ENCODE measurements around the gene KRT86. TPM values are rescaled to one million over a fixed set of nuclear protein-coding genes. Genes with fewer than 3 reads are reported as not detected.

Gene KRT86
- total and polyA plus RNA-seq, 2 of the 8 experiments (the other 6 are each of a cell fraction or from before 2014, with no cell fraction given): 0.12 TPM; not detected in 1

GRCh38 chr12:52341066-52341580 lies 66.7 kb downstream of the KRT86 start:
- Histone ChIP-seq H2BK20ac (ENCODE audit: low read length) (no peak overlapping the region), H3K23ac (ENCODE audit: insufficient read length) (no peak overlapping the region), H4K8ac (ENCODE audit: extremely low read depth, insufficient read depth, low read length) (peak overlapping the region; percentile 43; the same call in 1 of the 2 replicates), H3K23me2 (ENCODE audit: low read depth, low read length) (no peaks in the 10 kb centered on the region), H3K4me1 (replicated peaks in 1 of 4; ENCODE audit: control insufficient read depth in 3 of 4, insufficient read depth in 4 of 4, low read length in 3 of 4) (no peaks in the 10 kb centered on the region), H3K79me2 (ENCODE audit: control insufficient read depth in 1 of 2, insufficient read depth in 2 of 2, low read length in 2 of 2) (no peaks in the 10 kb centered on the region), H4K5ac (ENCODE audit: insufficient read length, low read depth, low read length) (no peak overlapping the region), H3K56ac (replicated peaks; ENCODE audit: insufficient read length, low read depth, low read length) (no peak overlapping the region), H2BK5ac (ENCODE audit: low read depth, low read length) (no peak overlapping the region), H3K4me3 (ENCODE audit: extremely low read depth in 1 of 4, insufficient read depth in 2 of 4, low read depth in 3 of 4, low read length in 4 of 4) (no peak overlapping the region), H3K36me3 (ENCODE audit: control insufficient read depth in 2 of 4, insufficient read depth in 4 of 4, low read length in 3 of 4) (no peaks in the 10 kb centered on the region), H2AK5ac (ENCODE audit: low read depth, low read length) (no peak overlapping the region), H3K18ac (ENCODE audit: extremely low read depth, low read length) (no peak overlapping the region; the same call in 1 of the 2 replicates), H3K4ac (replicated peaks; ENCODE audit: insufficient read length, low read depth, low read length) (no peak overlapping the region), H3K27me3 (replicated peaks in 1 of 4; ENCODE audit: control insufficient read depth in 3 of 4, extremely low read depth in 1 of 4, insufficient read depth in 3 of 4, low read length in 3 of 4) (no peaks in the 10 kb centered on the region), H3K4me2 (ENCODE audit: insufficient read depth in 1 of 2, low read depth in 2 of 2, low read length in 2 of 2) (no peak overlapping the region), H2AFZ (ENCODE audit: low read length) (no peak overlapping the region), H4K91ac (replicated peaks; ENCODE audit: insufficient read length, low read length) (no peak overlapping the region), H4K20me1 (replicated peaks in 1 of 2; ENCODE audit: control insufficient read depth in 1 of 2, insufficient read depth in 2 of 2, low read length in 2 of 2) (no peaks in the 10 kb centered on the region), H2BK12ac (ENCODE audit: low read depth, low read length) (no peak overlapping the region), H3K9me3 (ENCODE audit: insufficient read depth in 2 of 2, low read depth in 1 of 2, low read length in 1 of 2) (no peaks in the 10 kb centered on the region), H3K14ac (ENCODE audit: insufficient read length) (no peak overlapping the region), H2BK120ac (replicated peaks; ENCODE audit: low read depth, low read length) (no peak overlapping the region), H3K27ac (ENCODE audit: low read depth, low read length) (no peak overlapping the region; the same call in 1 of the 2 replicates), H3K79me1 (ENCODE audit: low read depth, low read length) (no peaks in the 10 kb centered on the region), H2BK15ac (ENCODE audit: low read length) (no peak overlapping the region), H3K9ac (replicated peaks in 1 of 4; ENCODE audit: extremely low read depth in 1 of 4, low read depth in 3 of 4, low read length in 3 of 4) (no peak overlapping the region)
- 91% methylated on average over 14 of the region's 14 CpGs; no CpG with 5 or more reads in 1 of the 2 experiments for WGBS, 2 experiments (ENCODE audit: extremely low coverage in 1 of 2, insufficient coverage in 1 of 2, insufficient read length in 1 of 2, insufficient replicate concordance in 2 of 2, low coverage in 1 of 2, low lambda C conversion rate in 2 of 2, missing lambda C conversion rate in 1 of 2)
- DNase-seq (ENCODE audit: low read depth in 1 of 2, low spot score in 2 of 2) (no peak), FAIRE-seq (no peak)
- ChIA-PET POLR2A (ENCODE audit: partially characterized antibody) (no interaction called here), CTCF (ENCODE audit: partially characterized antibody) (interaction anchor here (0.6 to 10.9 kb wide), 4 partner anchors 13 to 29 kb away, joined by 3 to 126 read pairs (median 12); no protein-coding TSS in a partner anchor)
- no peak for TF ChIP-seq JUN (IDR thresholded peaks at IDR 0.05; ENCODE audit: low read depth, low read length)
- no peak for TF ChIP-seq SP1 (IDR thresholded peaks at IDR 0.05; ENCODE audit: low read depth, low read length)
- no peak for TF ChIP-seq BACH1 (IDR thresholded peaks at IDR 0.05; ENCODE audit: low read length)
- TF ChIP-seq SIN3A (conservative IDR thresholded peaks at IDR 0.05 in 1 of 2, IDR thresholded peaks at IDR 0.05 in 1 of 2; ENCODE audit: low read depth in 1 of 2, low read length in 2 of 2): no peak
- TF ChIP-seq SAP30 (IDR thresholded peaks at IDR 0.05; ENCODE audit: insufficient read depth, insufficient replicate concordance, low read length): no peak
- no peak for TF ChIP-seq ASH2L (IDR thresholded peaks at IDR 0.05; ENCODE audit: low read length)
- TF ChIP-seq POU5F1 (IDR thresholded peaks at IDR 0.05; ENCODE audit: low read depth, low read length): no peak
- TF ChIP-seq ZNF274 (IDR thresholded peaks at IDR 0.05; ENCODE audit: borderline replicate concordance, extremely low read depth, low read length): no peak
- no peak for TF ChIP-seq TEAD4 (IDR thresholded peaks at IDR 0.05; ENCODE audit: low read depth, low read length)
- no peak for TF ChIP-seq RXRA (IDR thresholded peaks at IDR 0.05; ENCODE audit: insufficient read depth, low read depth, low read length)
- no peak for TF ChIP-seq SP2 (IDR thresholded peaks at IDR 0.05; ENCODE audit: low read length)
- TF ChIP-seq TCF12 (IDR thresholded peaks at IDR 0.05; ENCODE audit: low read depth, low read length): no peak
- TF ChIP-seq EP300 (IDR thresholded peaks at IDR 0.05; ENCODE audit: borderline replicate concordance in 1 of 2, low read depth in 2 of 2, low read length in 2 of 2): no peak
- TF ChIP-seq GABPA (IDR thresholded peaks at IDR 0.05; ENCODE audit: borderline replicate concordance, insufficient read depth, low read length): no peak
